H9 (cell line): Measurements from ENCODE around the gene BCAT1. TPM values are rescaled to one million over a fixed set of nuclear protein-coding genes. Genes with fewer than 3 reads are reported as not detected.

Experiments
- DNase-seq: peaks from one replicate; pipeline ENCODE4 v3.0.0-alpha.2; 2017
- H2AFZ ChIP-seq: one replicate; pipeline ENCODE4 v1.6.1; 2013; ENCODE audit warnings: mild to moderate bottlenecking, low read length, control low read depth, moderate library complexity
- H2AK5ac ChIP-seq: 2 replicates; pipeline ENCODE4 v1.6.1; 2013; ENCODE audit warnings: low read length, control low read depth, mixed read lengths; ENCODE audit not compliant: insufficient read length
- H2BK120ac ChIP-seq: one replicate; pipeline ENCODE4 v1.6.1; 2013; ENCODE audit warnings: low read depth, mild to moderate bottlenecking, low read length, control low read depth, inconsistent platforms; ENCODE audit not compliant: poor library complexity, severe bottlenecking
- H2BK12ac ChIP-seq: 2 replicates; pipeline ENCODE4 v1.6.1; 2013; ENCODE audit warnings: low read length, control low read depth, mixed read lengths, low read depth; ENCODE audit not compliant: insufficient read length
- H2BK15ac ChIP-seq: 2 replicates; pipeline ENCODE4 v1.6.1; 2013; ENCODE audit warnings: low read depth, low read length, control low read depth
- H2BK20ac ChIP-seq: one replicate; pipeline ENCODE4 v1.6.1; 2013; ENCODE audit warnings: low read depth, mild to moderate bottlenecking, low read length, control low read depth, inconsistent platforms; ENCODE audit not compliant: poor library complexity, severe bottlenecking
- H2BK5ac ChIP-seq: 2 replicates; pipeline ENCODE4 v1.6.1; 2013; ENCODE audit warnings: low read length, control low read depth, mixed read lengths; ENCODE audit not compliant: insufficient read length
- H3K14ac ChIP-seq: 2 replicates; pipeline ENCODE4 v1.6.1; 2013; ENCODE audit warnings: low read length, control low read depth; ENCODE audit not compliant: insufficient read depth
- H3K18ac ChIP-seq: 2 replicates; pipeline ENCODE4 v1.6.1; 2013; ENCODE audit warnings: low read depth, mild to moderate bottlenecking, mixed read lengths, low read length, control low read depth; ENCODE audit not compliant: insufficient read length
- H3K23ac ChIP-seq: 2 replicates; pipeline ENCODE4 v1.6.1; 2013; ENCODE audit warnings: low read length, control low read depth, mixed read lengths, low read depth; ENCODE audit not compliant: insufficient read length
- H3K23me2 ChIP-seq: 2 replicates; pipeline ENCODE4 v1.6.1; 2013; ENCODE audit warnings: low read depth, mild to moderate bottlenecking, mixed read lengths, low read length, control low read depth; ENCODE audit not compliant: insufficient read length, poor library complexity, severe bottlenecking
- H3K27ac ChIP-seq: 2 replicates; pipeline ENCODE4 v1.5.1; 2013; ENCODE audit warnings: low read length, control low read depth, mixed read lengths, low read depth; ENCODE audit not compliant: insufficient read length
- H3K27me3 ChIP-seq: 2 replicates; pipeline ENCODE4 v1.6.1; 2013; ENCODE audit warnings: low read length, control low read depth, inconsistent platforms; ENCODE audit not compliant: insufficient read depth
- H3K4ac ChIP-seq: 2 replicates; pipeline ENCODE4 v1.6.1; 2013; ENCODE audit warnings: low read depth, mild to moderate bottlenecking, control low read depth, inconsistent platforms, low read length, moderate library complexity
- H3K4me1 ChIP-seq: 2 replicates; pipeline ENCODE4 v1.6.1; 2013; ENCODE audit warnings: low read length, control low read depth, inconsistent platforms; ENCODE audit not compliant: insufficient read depth
- H3K4me2 ChIP-seq: 2 replicates; pipeline ENCODE4 v1.6.1; 2013; ENCODE audit warnings: low read length, control low read depth, mixed read lengths; ENCODE audit not compliant: insufficient read length, insufficient read depth
- H3K56ac ChIP-seq: 2 replicates; pipeline ENCODE4 v1.6.1; 2013; ENCODE audit warnings: low read depth, mild to moderate bottlenecking, mixed read lengths, low read length, control low read depth; ENCODE audit not compliant: insufficient read length
- H3K79me1 ChIP-seq: 2 replicates; pipeline ENCODE4 v1.6.1; 2013; ENCODE audit warnings: low read depth, mild to moderate bottlenecking, moderate library complexity, low read length, control low read depth, inconsistent platforms; ENCODE audit not compliant: insufficient read depth, poor library complexity, severe bottlenecking
- H3K79me2 ChIP-seq: 2 replicates; pipeline ENCODE4 v1.6.1; 2013; ENCODE audit warnings: low read length, control low read depth, inconsistent platforms; ENCODE audit not compliant: insufficient read depth
- H3K9ac ChIP-seq: 2 replicates; pipeline ENCODE4 v1.6.1; 2013; ENCODE audit warnings: low read length, control low read depth, mixed read lengths; ENCODE audit not compliant: insufficient read length; ENCODE audit errors: extremely low read depth
- H3K9me3 ChIP-seq: one replicate; pipeline ENCODE4 v1.6.1; 2013; ENCODE audit warnings: low read depth, low read length, inconsistent platforms; ENCODE audit not compliant: control insufficient read depth
- H3T11ph ChIP-seq: one replicate; pipeline ENCODE4 v1.6.1; 2013; ENCODE audit warnings: mild to moderate bottlenecking, low read length, control low read depth, inconsistent platforms
- H4K20me1 ChIP-seq: one replicate; pipeline ENCODE4 v1.6.1; 2013; ENCODE audit not compliant: control insufficient read depth, insufficient read length, insufficient read depth
- H4K5ac ChIP-seq: 2 replicates; pipeline ENCODE4 v1.6.1; 2013; ENCODE audit warnings: low read depth, mild to moderate bottlenecking, mixed read lengths, low read length, control low read depth; ENCODE audit not compliant: insufficient read length
- H4K8ac ChIP-seq: replicated peaks from 2 replicates; pipeline ENCODE4 v1.6.1; 2013; ENCODE audit warnings: low read length, control low read depth, mixed read lengths, low read depth; ENCODE audit not compliant: insufficient read length
- H4K91ac ChIP-seq: 2 replicates; pipeline ENCODE4 v1.6.1; 2013; ENCODE audit warnings: low read depth, mild to moderate bottlenecking, moderate library complexity, mixed read lengths, low read length, control low read depth; ENCODE audit not compliant: insufficient read length
- H3K27ac Mint-ChIP-seq, 3 experiments: 2 replicates in 2 of 3; 3 replicates in 1 of 3; pipeline ENCODE4 v1.8.0; 2020 to 2021; ENCODE audit warnings: mixed read lengths in 3 of 3, mild to moderate bottlenecking in 1 of 3, moderate library complexity in 1 of 3
- H3K27me3 Mint-ChIP-seq: 2 replicates; pipeline ENCODE4 v1.8.0; 2021; ENCODE audit warnings: low read depth, mild to moderate bottlenecking, moderate library complexity, mixed read lengths
- H3K36me3 Mint-ChIP-seq, 3 experiments: 2 replicates in 2 of 3; 3 replicates in 1 of 3; pipeline ENCODE4 v1.8.0; 2020 to 2021; ENCODE audit warnings: low read depth in 3 of 3, mixed read lengths in 3 of 3; ENCODE audit not compliant: insufficient read depth in 1 of 3
- H3K4me1 Mint-ChIP-seq, 2 experiments: 2 replicates each; pipeline ENCODE4 v1.8.0; 2020; ENCODE audit warnings: mixed read lengths in 2 of 2
- H3K4me3 Mint-ChIP-seq, 2 experiments: 2 replicates in 1 of 2; 3 replicates in 1 of 2; pipeline ENCODE4 v1.8.0; 2020 to 2021; ENCODE audit warnings: mild to moderate bottlenecking in 2 of 2, mixed read lengths in 2 of 2, moderate library complexity in 1 of 2
- H3K9me3 Mint-ChIP-seq, 2 experiments: 2 replicates in 1 of 2; 3 replicates in 1 of 2; pipeline ENCODE4 v1.8.0; 2020; ENCODE audit warnings: mild to moderate bottlenecking in 2 of 2, mixed read lengths in 2 of 2, moderate library complexity in 1 of 2
- WGBS: extraction: QIAGEN DNeasy Blood & Tissue Kit; methylation state at CpG from one replicate; pipeline ENCODE4 v1.1.7; 2013; ENCODE audit warnings: missing lambda C conversion rate, low lambda C conversion rate, mixed read lengths; ENCODE audit not compliant: insufficient read length; ENCODE audit errors: extremely low coverage; 5-methylcytosine and 5-hydroxymethylcytosine counted together
- total RNA-seq: library from RNA; stranded (reverse); gene quantifications from 2 replicates; pipeline ENCODE4 v1.2.1, GENCODE V29; 2021
- TF ChIP-seq, protein P1 (sequence below): fragments of 200-600 bp; sonication (generic); conservative IDR thresholded peaks from 3 replicates; pipeline ENCODE4 v1.8.0; 2021; ENCODE audit warnings: antibody characterized with exemption, mild to moderate bottlenecking

The BCAT1 gene
- total RNA-seq, 1 experiment from 2014 or later = 244 TPM

DNA sequence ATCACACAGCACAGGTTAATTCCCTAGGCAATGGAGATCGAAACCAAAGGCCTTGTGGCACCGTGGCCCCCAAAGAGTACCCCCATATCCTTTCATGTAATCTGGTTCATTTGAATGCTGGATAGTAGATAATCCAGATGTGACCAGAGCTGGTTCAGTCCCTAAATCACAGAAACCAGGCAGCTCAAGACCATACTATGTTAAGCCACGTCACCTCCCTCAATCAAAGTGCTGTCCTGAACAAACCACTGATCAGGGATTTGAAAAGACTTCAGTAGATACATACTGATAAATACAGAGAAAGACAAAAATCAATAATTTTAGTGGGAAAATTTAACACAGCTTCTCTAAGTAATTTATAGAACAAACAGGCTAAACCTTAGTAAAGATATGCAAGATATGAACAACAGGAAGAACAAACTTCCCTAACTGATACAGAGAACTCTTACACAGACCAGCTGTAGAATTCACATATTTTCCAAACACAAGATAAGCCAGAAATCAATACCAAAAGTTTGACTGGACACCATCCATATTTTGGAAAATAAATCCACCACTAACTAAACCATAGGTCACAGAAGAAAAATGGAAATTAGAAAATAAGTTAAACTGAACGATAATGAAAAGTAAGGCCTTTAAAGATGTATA, 67.1 kb downstream of the BCAT1 start:
- Histone ChIP-seq H4K8ac (no peak overlapping the region), H3K14ac (no peak overlapping the region), H3K79me2 (no peaks in the 10 kb centered on the region; the same call in 1 of the 2 replicates), H3K18ac (no peak overlapping the region), H3T11ph (no peak overlapping the region), H2BK120ac (no peak overlapping the region), H3K56ac (no peak overlapping the region), H2BK12ac (no peak overlapping the region), H3K9ac (no peak overlapping the region), H4K20me1 (no peaks in the 10 kb centered on the region), H2AFZ (no peak overlapping the region), H2BK20ac (no peak overlapping the region), H4K91ac (no peak overlapping the region), H3K27ac (no peak overlapping the region), H3K27me3 (no peaks in the 10 kb centered on the region), H3K4me1 (no peaks in the 10 kb centered on the region), H3K23ac (no peak overlapping the region), H3K4ac (no peak overlapping the region), H3K4me2 (no peak overlapping the region), H4K5ac (no peak overlapping the region), H2BK15ac (no peak overlapping the region), H2BK5ac (no peak overlapping the region), H3K79me1 (no peaks in the 10 kb centered on the region), H2AK5ac (no peak overlapping the region), H3K9me3 (no peaks in the 10 kb centered on the region), H3K23me2 (no peaks in the 10 kb centered on the region)
- WGBS = no CpG with 5 or more reads among the region's 4 CpGs
- peaks cover 31 to 61% (median 54%) of the 10 kb centered on the region in 3 experiments; a peak in 6 of 7 replicates for H3K36me3 Mint-ChIP-seq
- H3K27ac Mint-ChIP-seq = peak overlapping the region in 1 of 3 experiments; percentile 23; a peak in 1 of 7 replicates
- no peaks in the 10 kb centered on the region for H3K9me3 Mint-ChIP-seq
- peaks cover 3% of the 10 kb centered on the region in 2 experiments; a peak in 2 of 4 replicates for H3K4me1 Mint-ChIP-seq
- DNase-seq = no peak
- H3K27me3 Mint-ChIP-seq = no peaks in the 10 kb centered on the region
- TF ChIP-seq, protein P1, sequence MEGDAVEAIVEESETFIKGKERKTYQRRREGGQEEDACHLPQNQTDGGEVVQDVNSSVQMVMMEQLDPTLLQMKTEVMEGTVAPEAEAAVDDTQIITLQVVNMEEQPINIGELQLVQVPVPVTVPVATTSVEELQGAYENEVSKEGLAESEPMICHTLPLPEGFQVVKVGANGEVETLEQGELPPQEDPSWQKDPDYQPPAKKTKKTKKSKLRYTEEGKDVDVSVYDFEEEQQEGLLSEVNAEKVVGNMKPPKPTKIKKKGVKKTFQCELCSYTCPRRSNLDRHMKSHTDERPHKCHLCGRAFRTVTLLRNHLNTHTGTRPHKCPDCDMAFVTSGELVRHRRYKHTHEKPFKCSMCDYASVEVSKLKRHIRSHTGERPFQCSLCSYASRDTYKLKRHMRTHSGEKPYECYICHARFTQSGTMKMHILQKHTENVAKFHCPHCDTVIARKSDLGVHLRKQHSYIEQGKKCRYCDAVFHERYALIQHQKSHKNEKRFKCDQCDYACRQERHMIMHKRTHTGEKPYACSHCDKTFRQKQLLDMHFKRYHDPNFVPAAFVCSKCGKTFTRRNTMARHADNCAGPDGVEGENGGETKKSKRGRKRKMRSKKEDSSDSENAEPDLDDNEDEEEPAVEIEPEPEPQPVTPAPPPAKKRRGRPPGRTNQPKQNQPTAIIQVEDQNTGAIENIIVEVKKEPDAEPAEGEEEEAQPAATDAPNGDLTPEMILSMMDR = no peak
- no peak overlapping the region for H3K4me3 Mint-ChIP-seq
